ENCODE results near the gene KIF16B. TPM values are rescaled to one million over a fixed set of nuclear protein-coding genes. Genes with fewer than 3 reads are reported as not detected.

KIF16B gene
- total and polyA plus RNA-seq, 9 of the 15 experiments (the other 6 are each of a cell fraction or from before 2014, with no cell fraction given): 1.00 to 10.6 (median 8.5) TPM

DNA sequence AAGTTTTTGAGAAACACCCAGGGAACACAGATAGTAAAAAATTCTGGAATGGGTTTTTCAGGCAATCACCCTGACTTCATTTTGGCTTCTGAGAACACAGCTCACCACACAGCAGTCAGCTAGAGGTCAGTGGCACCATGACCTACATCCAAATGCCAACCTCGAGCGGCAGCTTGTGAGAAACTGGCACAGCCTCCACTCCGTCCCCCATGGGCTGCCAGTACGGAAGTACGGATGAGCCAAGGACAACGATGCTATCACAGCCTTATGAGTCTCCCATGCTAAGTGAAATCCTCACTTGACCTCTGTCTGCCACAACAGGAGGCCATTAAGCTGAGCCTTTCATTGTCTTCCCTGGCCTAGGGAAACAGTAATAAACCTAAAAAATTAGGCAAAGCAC is 32.0 kb downstream of the KIF16B start:
- no TSS peak for BruUV-seq (replicated peaks)
- DNase-seq (ENCODE audit: extremely low read depth in 1 of 4, low spot score in 3 of 4) (no peak), FAIRE-seq (no peak), ATAC-seq (no peak)
- no peak overlapping the region for H3K4me2 ChIP-seq (ENCODE audit: insufficient read depth, low read length)
- no peaks in the 10 kb centered on the region for H3K9me3 ChIP-seq (replicated peaks; ENCODE audit: control insufficient read depth, insufficient read depth, low read depth, low read length)
- no peaks in the 10 kb centered on the region for H3K36me3 ChIP-seq (ENCODE audit: control insufficient read depth, insufficient read depth, low read length)
- no peaks in the 10 kb centered on the region for H3K79me2 ChIP-seq (ENCODE audit: control insufficient read depth, insufficient read depth, low read length)
- H3K9me1 ChIP-seq (ENCODE audit: control insufficient read depth, insufficient read depth, low read length): no peaks in the 10 kb centered on the region
- ChIA-PET POLR2A (no interaction called here), CTCF (ENCODE audit: low intra/inter-chr PET ratio) (no interaction called here)
- H3K27ac ChIP-seq (ENCODE audit: extremely low read depth, low read depth, low read length): no peak overlapping the region
- intact Hi-C loops (cut with micrococcal nuclease): no loop called here
- H2AFZ ChIP-seq (ENCODE audit: low read depth, low read length): no peak overlapping the region
- no peak overlapping the region for H3K9ac ChIP-seq (ENCODE audit: insufficient read depth in 1 of 2, low read depth in 2 of 2, low read length in 2 of 2)
- in situ Hi-C loops (cut with MboI): no loop called here
- H4K20me1 ChIP-seq (replicated peaks; ENCODE audit: control insufficient read depth, insufficient read depth, low read length): no peaks in the 10 kb centered on the region
- no peak overlapping the region for H3K4me3 ChIP-seq
- no peaks in the 10 kb centered on the region for H3K27me3 ChIP-seq (ENCODE audit: control insufficient read depth in 2 of 2, insufficient read depth in 2 of 2, low read length in 2 of 2)
- 59% methylated on average over 6 of the region's 6 CpGs for WGBS (ENCODE audit: insufficient coverage, low coverage, missing lambda C conversion rate)
- no peaks in the 10 kb centered on the region for H3K4me1 ChIP-seq (replicated peaks in 1 of 2; ENCODE audit: control insufficient read depth in 2 of 2, insufficient read depth in 2 of 2, low read length in 2 of 2)
- no peak for TF ChIP-seq CTBP1 (IDR thresholded peaks at IDR 0.05; ENCODE audit: borderline replicate concordance)
- no peak for TF ChIP-seq HMG20B (CRISPR knock-in tag; IDR thresholded peaks at IDR 0.05)
- TF ChIP-seq, protein P1, sequence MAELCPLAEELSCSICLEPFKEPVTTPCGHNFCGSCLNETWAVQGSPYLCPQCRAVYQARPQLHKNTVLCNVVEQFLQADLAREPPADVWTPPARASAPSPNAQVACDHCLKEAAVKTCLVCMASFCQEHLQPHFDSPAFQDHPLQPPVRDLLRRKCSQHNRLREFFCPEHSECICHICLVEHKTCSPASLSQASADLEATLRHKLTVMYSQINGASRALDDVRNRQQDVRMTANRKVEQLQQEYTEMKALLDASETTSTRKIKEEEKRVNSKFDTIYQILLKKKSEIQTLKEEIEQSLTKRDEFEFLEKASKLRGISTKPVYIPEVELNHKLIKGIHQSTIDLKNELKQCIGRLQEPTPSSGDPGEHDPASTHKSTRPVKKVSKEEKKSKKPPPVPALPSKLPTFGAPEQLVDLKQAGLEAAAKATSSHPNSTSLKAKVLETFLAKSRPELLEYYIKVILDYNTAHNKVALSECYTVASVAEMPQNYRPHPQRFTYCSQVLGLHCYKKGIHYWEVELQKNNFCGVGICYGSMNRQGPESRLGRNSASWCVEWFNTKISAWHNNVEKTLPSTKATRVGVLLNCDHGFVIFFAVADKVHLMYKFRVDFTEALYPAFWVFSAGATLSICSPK (IDR thresholded peaks at IDR 0.05; ENCODE audit: borderline replicate concordance): no peak
- no peak for TF ChIP-seq KAT2B (IDR thresholded peaks at IDR 0.05; ENCODE audit: low read depth, low read length)
- TF ChIP-seq, protein P2, sequence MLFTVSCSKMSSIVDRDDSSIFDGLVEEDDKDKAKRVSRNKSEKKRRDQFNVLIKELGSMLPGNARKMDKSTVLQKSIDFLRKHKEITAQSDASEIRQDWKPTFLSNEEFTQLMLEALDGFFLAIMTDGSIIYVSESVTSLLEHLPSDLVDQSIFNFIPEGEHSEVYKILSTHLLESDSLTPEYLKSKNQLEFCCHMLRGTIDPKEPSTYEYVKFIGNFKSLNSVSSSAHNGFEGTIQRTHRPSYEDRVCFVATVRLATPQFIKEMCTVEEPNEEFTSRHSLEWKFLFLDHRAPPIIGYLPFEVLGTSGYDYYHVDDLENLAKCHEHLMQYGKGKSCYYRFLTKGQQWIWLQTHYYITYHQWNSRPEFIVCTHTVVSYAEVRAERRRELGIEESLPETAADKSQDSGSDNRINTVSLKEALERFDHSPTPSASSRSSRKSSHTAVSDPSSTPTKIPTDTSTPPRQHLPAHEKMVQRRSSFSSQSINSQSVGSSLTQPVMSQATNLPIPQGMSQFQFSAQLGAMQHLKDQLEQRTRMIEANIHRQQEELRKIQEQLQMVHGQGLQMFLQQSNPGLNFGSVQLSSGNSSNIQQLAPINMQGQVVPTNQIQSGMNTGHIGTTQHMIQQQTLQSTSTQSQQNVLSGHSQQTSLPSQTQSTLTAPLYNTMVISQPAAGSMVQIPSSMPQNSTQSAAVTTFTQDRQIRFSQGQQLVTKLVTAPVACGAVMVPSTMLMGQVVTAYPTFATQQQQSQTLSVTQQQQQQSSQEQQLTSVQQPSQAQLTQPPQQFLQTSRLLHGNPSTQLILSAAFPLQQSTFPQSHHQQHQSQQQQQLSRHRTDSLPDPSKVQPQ (CRISPR knock-in tag; IDR thresholded peaks at IDR 0.05; ENCODE audit: borderline replicate concordance): no peak
- no peak for TF ChIP-seq ZNF316 (IDR thresholded peaks at IDR 0.05)
- TF ChIP-seq ZNF347 (CRISPR knock-in tag; IDR thresholded peaks at IDR 0.05; ENCODE audit: low read depth): no peak
- TF ChIP-seq HNRNPLL (IDR thresholded peaks at IDR 0.05; ENCODE audit: low read depth, low read length, poor library complexity, severe bottlenecking): no peak
- TF ChIP-seq MTA2 (IDR thresholded peaks at IDR 0.05; ENCODE audit: low read depth): no peak
- TF ChIP-seq, protein P3, sequence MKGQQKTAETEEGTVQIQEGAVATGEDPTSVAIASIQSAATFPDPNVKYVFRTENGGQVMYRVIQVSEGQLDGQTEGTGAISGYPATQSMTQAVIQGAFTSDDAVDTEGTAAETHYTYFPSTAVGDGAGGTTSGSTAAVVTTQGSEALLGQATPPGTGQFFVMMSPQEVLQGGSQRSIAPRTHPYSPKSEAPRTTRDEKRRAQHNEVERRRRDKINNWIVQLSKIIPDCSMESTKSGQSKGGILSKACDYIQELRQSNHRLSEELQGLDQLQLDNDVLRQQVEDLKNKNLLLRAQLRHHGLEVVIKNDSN (CRISPR knock-in tag; IDR thresholded peaks at IDR 0.05): no peak
- TF ChIP-seq NUFIP1 (IDR thresholded peaks at IDR 0.05; ENCODE audit: partially characterized antibody): no peak
- TF ChIP-seq ILF3 (IDR thresholded peaks at IDR 0.05; ENCODE audit: borderline replicate concordance): no peak
- TF ChIP-seq EZH2 (IDR thresholded peaks at IDR 0.05; ENCODE audit: borderline replicate concordance, low read depth, low read length): no peak
